ENCODE data around the gene GPX4. TPM values are rescaled to one million over a fixed set of nuclear protein-coding genes. Genes with fewer than 3 reads are reported as not detected.

GPX4 gene
- total and polyA plus RNA-seq, 2 of the 13 experiments (the other 11 are each of a cell fraction or from before 2014, with no cell fraction given) = 535 to 613 TPM

DNA sequence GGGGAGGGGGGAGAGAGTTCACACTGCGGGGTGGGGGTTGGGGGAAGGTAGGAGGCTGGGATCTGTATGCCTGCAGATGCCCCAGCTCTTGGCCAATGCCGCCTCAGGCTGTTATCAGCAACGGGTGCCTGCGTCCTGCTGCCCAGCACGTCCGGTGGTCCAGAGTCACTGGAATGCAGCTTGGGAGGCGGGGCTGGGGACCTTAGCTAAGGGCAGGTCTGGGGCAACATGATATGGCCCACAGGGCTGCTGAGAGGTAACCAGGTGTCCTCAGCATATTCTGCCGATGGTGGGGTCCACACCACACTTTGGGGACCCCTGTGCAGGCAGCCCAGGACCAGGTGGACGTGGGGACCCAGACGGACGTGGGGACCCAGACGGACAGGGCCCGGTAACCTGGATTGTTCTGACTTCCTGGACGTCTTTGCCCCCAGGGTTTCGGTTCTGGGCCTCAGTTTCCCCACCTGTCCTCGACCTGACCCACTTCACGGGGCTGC lies 37.5 kb upstream of the GPX4 start (continued):
- TF ChIP-seq GABPA (IDR thresholded peaks at IDR 0.05; ENCODE audit: low read depth, low read length) (no peak), GABPA (CRISPR knock-in tag; IDR thresholded peaks at IDR 0.05; ENCODE audit: low read depth) (no peak; the same call in 1 of the 2 replicates), SNRNP70 (IDR thresholded peaks at IDR 0.05; ENCODE audit: low read depth, low read length) (no peak), RARA (CRISPR knock-in tag; IDR thresholded peaks at IDR 0.05) (peak; percentile 74; the same call in 1 of the 2 replicates), ZNF205 (CRISPR knock-in tag; IDR thresholded peaks at IDR 0.05) (0 out of 2 replicates have a peak, but pooled peaks have one; percentile 5), ZNF510 (CRISPR knock-in tag; IDR thresholded peaks at IDR 0.05; ENCODE audit: low read depth) (peak; percentile 77; the same call in 1 of the 2 replicates), POLR2A (IDR thresholded peaks at IDR 0.05; ENCODE audit: insufficient read depth in 1 of 2, low read depth in 2 of 2, low read length in 2 of 2) (peak in 1 of 2 experiments; percentile 43; a peak in 2 of 4 replicates), TBP (CRISPR knock-in tag; IDR thresholded peaks at IDR 0.05) (peak; percentile 78; the same call in 1 of the 2 replicates), ZMYM4 (CRISPR knock-in tag; IDR thresholded peaks at IDR 0.05) (0 out of 2 replicates have a peak, but pooled peaks have one; percentile 32), RBM39 (IDR thresholded peaks at IDR 0.05; ENCODE audit: low read depth, low read length, poor library complexity, severe bottlenecking) (peak; percentile 41), ZFP37 (CRISPR knock-in tag; IDR thresholded peaks at IDR 0.05; ENCODE audit: borderline replicate concordance) (0 out of 2 replicates have a peak, but pooled peaks have one; percentile 74), NR3C1 (CRISPR knock-in tag; IDR thresholded peaks at IDR 0.05) (no peak), FOXJ3 (CRISPR knock-in tag; IDR thresholded peaks at IDR 0.05; ENCODE audit: borderline replicate concordance) (peak; percentile 21; the same call in 1 of the 2 replicates), LCORL (IDR thresholded peaks at IDR 0.05) (no peak), LCORL (CRISPR knock-in tag; IDR thresholded peaks at IDR 0.05) (peak; percentile 90)
- TF ChIP-seq, protein P1, sequence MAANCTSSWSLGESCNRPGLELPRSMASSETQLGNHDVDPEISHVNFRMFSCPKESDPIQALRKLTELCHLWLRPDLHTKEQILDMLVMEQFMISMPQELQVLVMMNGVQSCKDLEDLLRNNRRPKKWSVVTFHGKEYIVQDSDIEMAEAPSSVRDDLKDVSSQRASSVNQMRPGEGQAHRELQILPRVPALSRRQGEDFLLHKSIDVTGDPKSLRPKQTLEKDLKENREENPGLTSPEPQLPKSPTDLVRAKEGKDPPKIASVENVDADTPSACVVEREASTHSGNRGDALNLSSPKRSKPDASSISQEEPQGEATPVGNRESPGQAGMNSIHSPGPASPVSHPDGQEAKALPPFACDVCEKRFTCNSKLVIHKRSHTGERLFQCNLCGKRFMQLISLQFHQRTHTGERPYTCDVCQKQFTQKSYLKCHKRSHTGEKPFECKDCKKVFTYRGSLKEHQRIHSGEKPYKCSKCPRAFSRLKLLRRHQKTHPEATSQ (CRISPR knock-in tag; IDR thresholded peaks at IDR 0.05; ENCODE audit: borderline replicate concordance) = no peak
- TF ChIP-seq, protein P2, sequence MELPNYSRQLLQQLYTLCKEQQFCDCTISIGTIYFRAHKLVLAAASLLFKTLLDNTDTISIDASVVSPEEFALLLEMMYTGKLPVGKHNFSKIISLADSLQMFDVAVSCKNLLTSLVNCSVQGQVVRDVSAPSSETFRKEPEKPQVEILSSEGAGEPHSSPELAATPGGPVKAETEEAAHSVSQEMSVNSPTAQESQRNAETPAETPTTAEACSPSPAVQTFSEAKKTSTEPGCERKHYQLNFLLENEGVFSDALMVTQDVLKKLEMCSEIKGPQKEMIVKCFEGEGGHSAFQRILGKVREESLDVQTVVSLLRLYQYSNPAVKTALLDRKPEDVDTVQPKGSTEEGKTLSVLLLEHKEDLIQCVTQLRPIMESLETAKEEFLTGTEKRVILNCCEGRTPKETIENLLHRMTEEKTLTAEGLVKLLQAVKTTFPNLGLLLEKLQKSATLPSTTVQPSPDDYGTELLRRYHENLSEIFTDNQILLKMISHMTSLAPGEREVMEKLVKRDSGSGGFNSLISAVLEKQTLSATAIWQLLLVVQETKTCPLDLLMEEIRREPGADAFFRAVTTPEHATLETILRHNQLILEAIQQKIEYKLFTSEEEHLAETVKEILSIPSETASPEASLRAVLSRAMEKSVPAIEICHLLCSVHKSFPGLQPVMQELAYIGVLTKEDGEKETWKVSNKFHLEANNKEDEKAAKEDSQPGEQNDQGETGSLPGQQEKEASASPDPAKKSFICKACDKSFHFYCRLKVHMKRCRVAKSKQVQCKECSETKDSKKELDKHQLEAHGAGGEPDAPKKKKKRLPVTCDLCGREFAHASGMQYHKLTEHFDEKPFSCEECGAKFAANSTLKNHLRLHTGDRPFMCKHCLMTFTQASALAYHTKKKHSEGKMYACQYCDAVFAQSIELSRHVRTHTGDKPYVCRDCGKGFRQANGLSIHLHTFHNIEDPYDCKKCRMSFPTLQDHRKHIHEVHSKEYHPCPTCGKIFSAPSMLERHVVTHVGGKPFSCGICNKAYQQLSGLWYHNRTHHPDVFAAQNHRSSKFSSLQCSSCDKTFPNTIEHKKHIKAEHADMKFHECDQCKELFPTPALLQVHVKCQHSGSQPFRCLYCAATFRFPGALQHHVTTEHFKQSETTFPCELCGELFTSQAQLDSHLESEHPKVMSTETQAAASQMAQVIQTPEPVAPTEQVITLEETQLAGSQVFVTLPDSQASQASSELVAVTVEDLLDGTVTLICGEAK (IDR thresholded peaks at IDR 0.05) = no peak
- TF ChIP-seq, protein P2 (CRISPR knock-in tag; IDR thresholded peaks at IDR 0.05) = peak; percentile 39; the same call in 1 of the 2 replicates
- TF ChIP-seq, protein P3, sequence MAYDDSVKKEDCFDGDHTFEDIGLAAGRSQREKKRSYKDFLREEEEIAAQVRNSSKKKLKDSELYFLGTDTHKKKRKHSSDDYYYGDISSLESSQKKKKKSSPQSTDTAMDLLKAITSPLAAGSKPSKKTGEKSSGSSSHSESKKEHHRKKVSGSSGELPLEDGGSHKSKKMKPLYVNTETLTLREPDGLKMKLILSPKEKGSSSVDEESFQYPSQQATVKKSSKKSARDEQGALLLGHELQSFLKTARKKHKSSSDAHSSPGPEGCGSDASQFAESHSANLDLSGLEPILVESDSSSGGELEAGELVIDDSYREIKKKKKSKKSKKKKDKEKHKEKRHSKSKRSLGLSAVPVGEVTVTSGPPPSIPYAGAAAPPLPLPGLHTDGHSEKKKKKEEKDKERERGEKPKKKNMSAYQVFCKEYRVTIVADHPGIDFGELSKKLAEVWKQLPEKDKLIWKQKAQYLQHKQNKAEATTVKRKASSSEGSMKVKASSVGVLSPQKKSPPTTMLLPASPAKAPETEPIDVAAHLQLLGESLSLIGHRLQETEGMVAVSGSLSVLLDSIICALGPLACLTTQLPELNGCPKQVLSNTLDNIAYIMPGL (CRISPR knock-in tag; IDR thresholded peaks at IDR 0.05; ENCODE audit: borderline replicate concordance in 1 of 2, low read depth in 1 of 2) = 0 out of 4 replicates have a peak, but pooled peaks of 1 of the 2 experiments have one; percentile 44
